ENCODE data around the gene WDR19.

GRCh38 chr4:39308611-39309010 lies 126.3 kb downstream of the WDR19 start:
- TF ChIP-seq EZH2 (IDR thresholded peaks at IDR 0.05) (no peak), POLR2AphosphoS5 (IDR thresholded peaks at IDR 0.05; ENCODE audit: borderline replicate concordance, low read depth, low read length) (no peak), FOXP2 (optimal IDR thresholded peaks at IDR 0.05; ENCODE audit: control extremely low read depth, extremely low read length, insufficient read depth) (no peak)
